ENCODE results near the gene VSIG1. TPM values are rescaled to one million over a fixed set of nuclear protein-coding genes. Genes with fewer than 3 reads are reported as not detected.

VSIG1 gene
- total RNA-seq, 1 donor = not detected

GRCh38 chrX:108117988-108118387 lies 73.1 kb downstream of the VSIG1 start:
- Histone ChIP-seq H2AFZ (ENCODE audit: low read length) (no peak overlapping the region), H3K79me2 (ENCODE audit: insufficient read depth, low read length) (no peaks in the 10 kb centered on the region), H3K9me3 (ENCODE audit: low read depth, low read length) (no peaks in the 10 kb centered on the region), H3K4me2 (ENCODE audit: insufficient read depth, low read length) (no peak overlapping the region), H3K27ac (ENCODE audit: low read depth, low read length) (no peak overlapping the region), H4K20me1 (ENCODE audit: insufficient read depth, low read length) (no peaks in the 10 kb centered on the region), H3K36me3 (ENCODE audit: insufficient read depth, low read length) (no peaks in the 10 kb centered on the region), H3K4me1 (ENCODE audit: insufficient read depth, low read length) (no peaks in the 10 kb centered on the region), H3K4me3 (ENCODE audit: insufficient read depth, low read length) (no peak overlapping the region), H3K27me3 (ENCODE audit: insufficient read depth, low read length) (peaks cover 17% of the 10 kb centered on the region)
- no peak for TF ChIP-seq CTCF (IDR thresholded peaks at IDR 0.05; ENCODE audit: extremely low read depth, low read depth, low read length)
- DNase-seq (ENCODE audit: insufficient read length, low spot score, missing footprints) = no peak

GRCh38 chrX:108121291-108121690 lies 76.4 kb downstream of the VSIG1 start:
- H3K9me3 ChIP-seq (ENCODE audit: low read depth, low read length) = no peaks in the 10 kb centered on the region
- no peak for DNase-seq (ENCODE audit: insufficient read length, low spot score, missing footprints)
- no peak overlapping the region for H2AFZ ChIP-seq (ENCODE audit: low read length)
- H3K36me3 ChIP-seq (ENCODE audit: insufficient read depth, low read length) = no peaks in the 10 kb centered on the region
- H3K79me2 ChIP-seq (ENCODE audit: insufficient read depth, low read length) = no peaks in the 10 kb centered on the region
- no peaks in the 10 kb centered on the region for H3K4me1 ChIP-seq (ENCODE audit: insufficient read depth, low read length)
- H4K20me1 ChIP-seq (ENCODE audit: insufficient read depth, low read length) = no peaks in the 10 kb centered on the region
- H3K27ac ChIP-seq (ENCODE audit: low read depth, low read length) = no peak overlapping the region
- no peak for TF ChIP-seq CTCF (IDR thresholded peaks at IDR 0.05; ENCODE audit: extremely low read depth, low read depth, low read length)
- H3K4me2 ChIP-seq (ENCODE audit: insufficient read depth, low read length) = no peak overlapping the region
- no peak overlapping the region for H3K4me3 ChIP-seq (ENCODE audit: insufficient read depth, low read length)
- peaks cover 24% of the 10 kb centered on the region for H3K27me3 ChIP-seq (ENCODE audit: insufficient read depth, low read length)

- H2AFZ ChIP-seq (ENCODE audit: low read length) = no peak overlapping the region
- no peaks in the 10 kb centered on the region for H4K20me1 ChIP-seq (ENCODE audit: insufficient read depth, low read length)
- no peaks in the 10 kb centered on the region for H3K4me1 ChIP-seq (ENCODE audit: insufficient read depth, low read length)
- H3K4me2 ChIP-seq (ENCODE audit: insufficient read depth, low read length) = no peak overlapping the region
- peaks cover 26% of the 10 kb centered on the region for H3K27me3 ChIP-seq (ENCODE audit: insufficient read depth, low read length)
- H3K9me3 ChIP-seq (ENCODE audit: low read depth, low read length) = no peaks in the 10 kb centered on the region
- no peaks in the 10 kb centered on the region for H3K36me3 ChIP-seq (ENCODE audit: insufficient read depth, low read length)
- no peak for DNase-seq (ENCODE audit: insufficient read length, low spot score, missing footprints)
- no peak overlapping the region for H3K4me3 ChIP-seq (ENCODE audit: insufficient read depth, low read length)
- no peak overlapping the region for H3K27ac ChIP-seq (ENCODE audit: low read depth, low read length)
- TF ChIP-seq CTCF (IDR thresholded peaks at IDR 0.05; ENCODE audit: extremely low read depth, low read depth, low read length) = no peak
- no peaks in the 10 kb centered on the region for H3K79me2 ChIP-seq (ENCODE audit: insufficient read depth, low read length)
These were observed 77.9 kb downstream of the VSIG1 start for GRCh38 chrX:108122748-108123147.

GRCh38 chrX:108123591-108124366 lies 78.9 kb downstream of the VSIG1 start:
- no peaks in the 10 kb centered on the region for H3K9me3 ChIP-seq (ENCODE audit: low read depth, low read length)
- no peaks in the 10 kb centered on the region for H3K36me3 ChIP-seq (ENCODE audit: insufficient read depth, low read length)
- no peak overlapping the region for H3K4me2 ChIP-seq (ENCODE audit: insufficient read depth, low read length)
- no peaks in the 10 kb centered on the region for H3K4me1 ChIP-seq (ENCODE audit: insufficient read depth, low read length)
- H3K4me3 ChIP-seq (ENCODE audit: insufficient read depth, low read length) = no peak overlapping the region
- DNase-seq (ENCODE audit: insufficient read length, low spot score, missing footprints) = no peak
- H3K79me2 ChIP-seq (ENCODE audit: insufficient read depth, low read length) = no peaks in the 10 kb centered on the region
- peaks cover 28% of the 10 kb centered on the region for H3K27me3 ChIP-seq (ENCODE audit: insufficient read depth, low read length)
- no peak overlapping the region for H2AFZ ChIP-seq (ENCODE audit: low read length)
- TF ChIP-seq CTCF (IDR thresholded peaks at IDR 0.05; ENCODE audit: extremely low read depth, low read depth, low read length) = no peak
- no peak overlapping the region for H3K27ac ChIP-seq (ENCODE audit: low read depth, low read length)
- no peaks in the 10 kb centered on the region for H4K20me1 ChIP-seq (ENCODE audit: insufficient read depth, low read length)
